Neural progenitor cell (in vitro differentiated cells): ENCODE data around the gene CAMK1D. TPM values are rescaled to one million over a fixed set of nuclear protein-coding genes. Genes with fewer than 3 reads are reported as not detected.

Source experiments
- DNase-seq: peaks from one replicate; pipeline ENCODE4 v3.0.0-alpha.2; 2016; ENCODE audit warnings: low spot score
- H2AFZ ChIP-seq: fragments of 200-600 bp; sonication (generic); replicated peaks from 2 replicates; pipeline ENCODE4 v1.6.1; 2016; ENCODE audit warnings: antibody characterized with exemption
- H3F3A ChIP-seq: fragments of 200-600 bp; sonication (generic); 2 replicates; pipeline ENCODE4 v1.6.1; 2016; ENCODE audit warnings: antibody characterized with exemption, low read depth
- H3K27ac ChIP-seq: fragments of 200-600 bp; sonication (generic); 2 replicates; pipeline ENCODE4 v1.5.1; 2016; ENCODE audit warnings: mild to moderate bottlenecking
- H3K27me3 ChIP-seq: fragments of 200-600 bp; sonication (generic); 2 replicates; pipeline ENCODE4 v1.6.1; 2016; ENCODE audit warnings: mild to moderate bottlenecking, moderate library complexity
- H3K36me3 ChIP-seq: fragments of 200-600 bp; sonication (generic); 2 replicates; pipeline ENCODE4 v1.5.1; 2016
- H3K4me1 ChIP-seq: fragments of 200-600 bp; sonication (generic); 2 replicates; pipeline ENCODE4 v1.6.1; 2016; ENCODE audit warnings: mixed run types
- H3K4me2 ChIP-seq: fragments of 200-600 bp; sonication (generic); 2 replicates; pipeline ENCODE4 v1.6.1; 2016
- H3K4me3 ChIP-seq: fragments of 200-600 bp; sonication (generic); 2 replicates; pipeline ENCODE4 v1.5.1; 2016
- H3K79me2 ChIP-seq: fragments of 200-600 bp; sonication (generic); 2 replicates; pipeline ENCODE4 v1.6.1; 2016; ENCODE audit warnings: low read depth
- H3K9ac ChIP-seq: fragments of 200-600 bp; sonication (generic); 2 replicates; pipeline ENCODE4 v1.6.1; 2016
- H3K9me3 ChIP-seq: fragments of 200-600 bp; sonication (generic); 2 replicates; pipeline ENCODE4 v1.5.1; 2016; ENCODE audit warnings: low read depth
- H4K20me1 ChIP-seq: fragments of 200-600 bp; sonication (generic); 2 replicates; pipeline ENCODE4 v1.6.1; 2016; ENCODE audit warnings: low read depth
- H3K27ac Mint-ChIP-seq: 3 replicates; pipeline ENCODE4 v1.8.0; 2021; ENCODE audit warnings: mixed read lengths
- H3K27me3 Mint-ChIP-seq: 2 replicates; pipeline ENCODE4 v1.8.0; 2022; ENCODE audit warnings: low read depth, mild to moderate bottlenecking, inconsistent platforms, moderate library complexity, mixed read lengths; ENCODE audit not compliant: insufficient read depth
- H3K36me3 Mint-ChIP-seq: 3 replicates; pipeline ENCODE4 v1.8.0; 2021; ENCODE audit warnings: mixed read lengths
- H3K4me1 Mint-ChIP-seq: 3 replicates; pipeline ENCODE4 v1.8.0; 2021; ENCODE audit warnings: mixed read lengths
- H3K4me3 Mint-ChIP-seq: 3 replicates; pipeline ENCODE4 v1.8.0; 2021; ENCODE audit warnings: mild to moderate bottlenecking, moderate library complexity, mixed read lengths
- H3K9me3 Mint-ChIP-seq: 3 replicates; pipeline ENCODE4 v1.8.0; 2020; ENCODE audit warnings: mixed read lengths
- CTCF ChIP-seq: fragments of 200-600 bp; sonication (generic); IDR thresholded peaks from 2 replicates; pipeline ENCODE4 v1.5.1; 2017; ENCODE audit warnings: antibody characterized with exemption, mild to moderate bottlenecking
- EZH2 ChIP-seq: fragments of 200-600 bp; sonication (generic); IDR thresholded peaks from 2 replicates; pipeline ENCODE4 v1.6.1; 2017; ENCODE audit warnings: antibody characterized with exemption, mild to moderate bottlenecking, moderate library complexity
- EZH2phosphoT487 ChIP-seq: fragments of 200-600 bp; sonication (generic); IDR thresholded peaks from 2 replicates; pipeline ENCODE4 v1.6.1; 2017; ENCODE audit warnings: antibody characterized with exemption
- total RNA-seq: library from RNA; depleted of rRNA; stranded (reverse); fragments of >200 nt; gene quantifications from 2 replicates; pipeline ENCODE4 v1.2.3, GENCODE V29; 2015; ENCODE audit warnings: low replicate concordance

CAMK1D gene
- total RNA-seq, 1 donor from 2014 or later: 7.6 TPM

GRCh38 chr10:12559578-12560178 is 210.3 kb downstream of the CAMK1D start:
- no peaks in the 10 kb centered on the region for H3K4me1 ChIP-seq
- H3K9me3 ChIP-seq: no peaks in the 10 kb centered on the region
- H2AFZ ChIP-seq: no peak overlapping the region
- no peaks in the 10 kb centered on the region for H3K27me3 ChIP-seq
- H3K79me2 ChIP-seq: no peaks in the 10 kb centered on the region
- no peaks in the 10 kb centered on the region for H3K36me3 ChIP-seq
- Mint-ChIP-seq H3K4me3 (no peak overlapping the region), H3K27me3 (no peaks in the 10 kb centered on the region), H3K27ac (no peak overlapping the region), H3K36me3 (peaks cover 2% of the 10 kb centered on the region), H3K9me3 (no peaks in the 10 kb centered on the region), H3K4me1 (peaks cover 21% of the 10 kb centered on the region)
- no peaks in the 10 kb centered on the region for H4K20me1 ChIP-seq
- DNase-seq: no peak
- no peak for TF ChIP-seq EZH2phosphoT487
- TF ChIP-seq EZH2: no peak
- TF ChIP-seq CTCF: no peak
- H3K27ac ChIP-seq: no peak overlapping the region
- no peak overlapping the region for H3K4me2 ChIP-seq
- H3F3A ChIP-seq: no peaks in the 10 kb centered on the region
- no peak overlapping the region for H3K4me3 ChIP-seq
- H3K9ac ChIP-seq: no peak overlapping the region

- H3K4me3 Mint-ChIP-seq: no peak overlapping the region
- Histone ChIP-seq H3K36me3 (no peaks in the 10 kb centered on the region), H3K4me3 (no peak overlapping the region), H3K9ac (no peak overlapping the region), H2AFZ (no peak overlapping the region), H3K27me3 (no peaks in the 10 kb centered on the region), H3K27ac (no peak overlapping the region), H4K20me1 (no peaks in the 10 kb centered on the region), H3F3A (no peaks in the 10 kb centered on the region), H3K79me2 (no peaks in the 10 kb centered on the region), H3K9me3 (no peaks in the 10 kb centered on the region), H3K4me1 (no peaks in the 10 kb centered on the region), H3K4me2 (no peak overlapping the region)
- H3K4me1 Mint-ChIP-seq: peaks cover 8% of the 10 kb centered on the region
- H3K9me3 Mint-ChIP-seq: no peaks in the 10 kb centered on the region
- no peaks in the 10 kb centered on the region for H3K27me3 Mint-ChIP-seq
- no peak for DNase-seq
- H3K27ac Mint-ChIP-seq: peak overlapping the region; percentile 93
- TF ChIP-seq EZH2: no peak
- TF ChIP-seq CTCF: no peak
- no peak for TF ChIP-seq EZH2phosphoT487
- no peaks in the 10 kb centered on the region for H3K36me3 Mint-ChIP-seq
These were observed 212.0 kb downstream of the CAMK1D start for GRCh38 chr10:12561307-12561706.

- peaks cover 8% of the 10 kb centered on the region for H3K4me1 Mint-ChIP-seq
- H3K27me3 ChIP-seq: no peaks in the 10 kb centered on the region
These were observed 212.4 kb downstream of the CAMK1D start for GRCh38 chr10:12561720-12562119.

More at GRCh38 chr10:12561720-12562119, 212.4 kb downstream of the CAMK1D start:
- Histone ChIP-seq H3K9me3 (no peaks in the 10 kb centered on the region), H3K79me2 (no peaks in the 10 kb centered on the region), H3K27ac (no peak overlapping the region), H3K36me3 (no peaks in the 10 kb centered on the region), H4K20me1 (no peaks in the 10 kb centered on the region), H3K9ac (no peak overlapping the region), H3K4me3 (no peak overlapping the region), H3K4me1 (no peaks in the 10 kb centered on the region), H3K4me2 (no peak overlapping the region), H2AFZ (no peak overlapping the region), H3F3A (no peaks in the 10 kb centered on the region)
- H3K27ac Mint-ChIP-seq: no peak overlapping the region
- H3K36me3 Mint-ChIP-seq: no peaks in the 10 kb centered on the region
- no peak for DNase-seq
- H3K9me3 Mint-ChIP-seq: no peaks in the 10 kb centered on the region
- no peaks in the 10 kb centered on the region for H3K27me3 Mint-ChIP-seq
- TF ChIP-seq EZH2 (no peak), CTCF (no peak), EZH2phosphoT487 (no peak)
- no peak overlapping the region for H3K4me3 Mint-ChIP-seq
